Osteoblast (primary cell): ENCODE data around the gene PTDSS2. TPM values are rescaled to one million over a fixed set of nuclear protein-coding genes. Genes with fewer than 3 reads are reported as not detected.
A peak's percentile ranks its signal among the peaks of the same experiment; 100 is the strongest.

Source experiments
- DNase-seq: peaks from one replicate; pipeline ENCODE4 v3.0.0; 2011; ENCODE audit warnings: low spot score, mixed read lengths; ENCODE audit not compliant: insufficient read length; ENCODE audit errors: missing footprints
- H2AFZ ChIP-seq: 2 replicates; pipeline ENCODE4 v1.6.0; 2011; ENCODE audit warnings: mild to moderate bottlenecking, low read length
- H3K27ac ChIP-seq: 2 replicates; pipeline ENCODE4 v1.5.1; 2011; ENCODE audit warnings: mild to moderate bottlenecking, low read depth, low read length, moderate library complexity
- H3K27me3 ChIP-seq: 2 replicates; pipeline ENCODE4 v1.6.0; 2012; ENCODE audit warnings: mild to moderate bottlenecking, control low read depth, inconsistent platforms, low read length, moderate library complexity; ENCODE audit not compliant: insufficient read depth
- H3K36me3 ChIP-seq: 2 replicates; pipeline ENCODE4 v1.5.1; 2011; ENCODE audit warnings: mild to moderate bottlenecking, low read length, control low read depth, moderate library complexity; ENCODE audit not compliant: insufficient read depth
- H3K4me1 ChIP-seq: 2 replicates; pipeline ENCODE4 v1.5.1; 2011; ENCODE audit warnings: mild to moderate bottlenecking, low read length, control low read depth, moderate library complexity; ENCODE audit not compliant: insufficient read depth
- H3K4me2 ChIP-seq: 2 replicates; pipeline ENCODE4 v1.6.0; 2011; ENCODE audit warnings: mild to moderate bottlenecking, low read length; ENCODE audit not compliant: insufficient read depth
- H3K4me3 ChIP-seq: fragments of 200-600 bp; sonication (generic); 3 replicates; pipeline ENCODE4 v1.5.1; 2012; ENCODE audit warnings: mild to moderate bottlenecking, low read length, inconsistent platforms; ENCODE audit not compliant: insufficient read depth
- H3K79me2 ChIP-seq: 2 replicates; pipeline ENCODE4 v1.6.0; 2012; ENCODE audit warnings: mild to moderate bottlenecking, low read length, control low read depth, inconsistent platforms; ENCODE audit not compliant: insufficient read depth
- H3K9me3 ChIP-seq: 2 replicates; pipeline ENCODE4 v1.5.1; 2011; ENCODE audit warnings: low read depth, low read length, control low read depth
- H4K20me1 ChIP-seq: 2 replicates; pipeline ENCODE4 v1.6.0; 2012; ENCODE audit warnings: mild to moderate bottlenecking, low read length, control low read depth; ENCODE audit not compliant: insufficient read depth
- CTCF ChIP-seq: IDR thresholded peaks from 2 replicates; pipeline ENCODE4 v1.5.1; 2011; ENCODE audit warnings: mild to moderate bottlenecking, low read depth, low read length, moderate library complexity; ENCODE audit errors: extremely low read depth
- total RNA-seq: library from RNA; depleted of rRNA; stranded (reverse); fragments of >200 nt; gene quantifications from 2 replicates; pipeline ENCODE4 v1.2.3, GENCODE V29; 2012

PTDSS2 gene
- total RNA-seq, 1 donor, result 36.2 TPM

GRCh38 chr11:475941-476340 is 25.9 kb downstream of the PTDSS2 start:
- no peak overlapping the region for H3K4me3 ChIP-seq
- no peaks in the 10 kb centered on the region for H4K20me1 ChIP-seq
- no peak for TF ChIP-seq CTCF
- H2AFZ ChIP-seq, result no peak overlapping the region
- no peaks in the 10 kb centered on the region for H3K36me3 ChIP-seq
- H3K9me3 ChIP-seq, result no peaks in the 10 kb centered on the region
- H3K27ac ChIP-seq, result no peak overlapping the region
- DNase-seq, result peak; percentile 54
- no peak overlapping the region for H3K4me2 ChIP-seq
- H3K27me3 ChIP-seq, result no peaks in the 10 kb centered on the region
- H3K4me1 ChIP-seq, result no peaks in the 10 kb centered on the region
- peaks cover 37% of the 10 kb centered on the region for H3K79me2 ChIP-seq

DNA sequence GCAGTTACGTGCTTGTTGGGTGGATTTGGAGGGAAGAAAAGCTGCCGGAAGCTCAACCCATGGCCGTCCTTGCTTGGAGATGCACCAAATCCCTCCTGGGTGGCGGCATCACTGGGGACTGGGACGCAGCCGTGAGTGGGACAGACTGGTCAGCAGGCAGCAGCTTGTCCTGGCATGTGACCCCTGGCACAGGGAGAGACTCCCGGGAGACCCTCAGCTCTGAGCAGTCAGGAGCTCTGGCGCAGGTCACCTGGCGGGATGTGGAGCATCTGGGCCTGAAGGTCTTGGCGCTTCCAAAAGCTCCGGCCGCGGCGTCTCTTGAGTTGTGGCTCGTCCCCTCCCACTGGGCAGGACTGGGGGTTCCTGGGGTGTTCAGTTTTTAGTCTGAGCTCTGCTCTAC is 26.3 kb downstream of the PTDSS2 start:
- no peaks in the 10 kb centered on the region for H3K36me3 ChIP-seq
- H4K20me1 ChIP-seq, result peaks cover 3% of the 10 kb centered on the region
- H3K4me2 ChIP-seq, result no peak overlapping the region
- no peak for TF ChIP-seq CTCF
- no peaks in the 10 kb centered on the region for H3K9me3 ChIP-seq
- no peak overlapping the region for H3K4me3 ChIP-seq
- H2AFZ ChIP-seq, result no peak overlapping the region
- no peaks in the 10 kb centered on the region for H3K4me1 ChIP-seq
- H3K27ac ChIP-seq, result no peak overlapping the region
- DNase-seq, result peak; percentile 57
- no peaks in the 10 kb centered on the region for H3K27me3 ChIP-seq
- H3K79me2 ChIP-seq, result peaks cover 34% of the 10 kb centered on the region

DNA sequence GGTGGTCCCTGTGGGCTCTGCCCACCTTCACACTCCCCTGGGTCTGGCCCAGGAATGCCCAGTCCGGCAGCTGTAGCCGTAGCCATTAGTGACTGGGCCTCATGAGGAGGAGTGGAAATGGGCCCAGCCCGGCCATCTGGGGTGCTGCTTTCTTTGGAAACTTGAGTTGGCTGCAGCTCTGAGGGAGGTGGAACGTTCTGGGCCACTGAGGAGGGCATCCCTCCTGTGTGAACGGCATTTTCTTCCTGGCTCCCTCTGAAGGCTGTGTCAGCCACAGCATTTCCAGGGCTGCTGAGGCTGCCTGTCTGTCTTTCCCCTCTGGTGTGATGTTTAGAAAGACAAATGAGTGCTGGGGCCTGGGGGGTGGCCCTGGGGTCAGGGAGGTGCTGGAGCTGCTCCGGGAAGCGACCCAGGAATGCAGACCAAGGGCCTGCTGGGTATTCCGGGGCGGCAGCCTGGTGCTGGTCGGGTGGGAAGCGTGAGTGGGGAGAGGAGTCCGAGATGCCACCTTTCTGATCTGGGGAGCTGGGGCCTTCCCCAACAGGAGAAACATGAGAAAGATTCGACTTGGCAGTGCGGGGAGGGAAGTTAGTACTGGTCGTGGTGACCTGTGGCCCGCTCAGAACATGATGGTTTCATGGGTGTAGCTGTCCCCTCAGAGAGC is 27.1 kb downstream of the PTDSS2 start:
- Histone ChIP-seq H3K27ac (no peak overlapping the region), H3K4me2 (no peak overlapping the region), H3K4me1 (no peaks in the 10 kb centered on the region), H3K9me3 (no peaks in the 10 kb centered on the region), H3K4me3 (no peak overlapping the region), H3K27me3 (no peaks in the 10 kb centered on the region), H2AFZ (no peak overlapping the region), H4K20me1 (peaks cover 3% of the 10 kb centered on the region), H3K36me3 (no peaks in the 10 kb centered on the region), H3K79me2 (peaks cover 29% of the 10 kb centered on the region)
- TF ChIP-seq CTCF, result no peak
- peak; percentile 84 for DNase-seq

DNA sequence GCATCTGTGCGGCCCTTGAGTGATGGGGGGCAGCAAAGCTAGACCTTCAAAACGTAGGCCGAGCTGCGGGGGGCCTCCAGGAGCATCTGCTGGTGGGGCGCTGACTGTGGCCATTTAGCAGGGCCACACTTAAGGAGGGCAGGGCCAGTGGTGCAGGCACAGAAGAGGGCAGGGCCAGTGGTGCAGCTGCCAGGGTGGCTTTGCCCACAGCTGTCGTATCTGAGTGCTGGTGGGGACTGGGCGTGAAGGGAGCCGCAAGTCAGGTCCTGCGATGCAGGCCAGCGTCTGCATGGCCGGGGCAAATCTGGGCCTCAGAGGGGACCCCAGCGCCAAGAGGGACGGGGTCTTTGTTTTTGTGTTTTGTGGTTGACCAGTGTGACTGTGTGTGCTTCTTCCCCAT is 29.2 kb downstream of the PTDSS2 start:
- no peak overlapping the region for H2AFZ ChIP-seq
- peaks cover 3% of the 10 kb centered on the region for H4K20me1 ChIP-seq
- H3K36me3 ChIP-seq, result no peaks in the 10 kb centered on the region
- peaks cover 21% of the 10 kb centered on the region for H3K79me2 ChIP-seq
- TF ChIP-seq CTCF, result no peak
- DNase-seq, result peak; percentile 67
- no peaks in the 10 kb centered on the region for H3K9me3 ChIP-seq
- no peak overlapping the region for H3K4me3 ChIP-seq
- no peaks in the 10 kb centered on the region for H3K4me1 ChIP-seq
- no peak overlapping the region for H3K27ac ChIP-seq
- no peak overlapping the region for H3K4me2 ChIP-seq
- no peaks in the 10 kb centered on the region for H3K27me3 ChIP-seq
